GM19467 (cell line): ENCODE data around the gene IGLON5.

ENCODE experiments used
- ATAC-seq: cut with Tn5 transposase; IDR thresholded peaks from one replicate; pipeline ENCODE4 v1.9.1; 2021; ENCODE audit warnings: mild to moderate bottlenecking, moderate library complexity; ENCODE audit not compliant: unreplicated experiment

Gene IGLON5

GRCh38 chr19:51317376-51317775, 5.9 kb downstream of the IGLON5 start:
- no peak for ATAC-seq

- no peak for ATAC-seq
Observed at GRCh38 chr19:51317968-51318367, 6.5 kb downstream of the IGLON5 start.

- ATAC-seq: no peak
Observed at GRCh38 chr19:51318687-51319648, 7.5 kb downstream of the IGLON5 start.

GRCh38 chr19:51319649-51320279, 8.3 kb downstream of the IGLON5 start:
- no peak for ATAC-seq

- ATAC-seq: no peak
Observed at GRCh38 chr19:51320280-51320657, 8.8 kb downstream of the IGLON5 start.

- no peak for ATAC-seq
Observed at GRCh38 chr19:51321799-51322198, 10.4 kb downstream of the IGLON5 start.

GRCh38 chr19:51323481-51324166, 12.2 kb downstream of the IGLON5 start:
- no peak for ATAC-seq

- ATAC-seq: no peak
Observed at GRCh38 chr19:51324167-51324481, 12.7 kb downstream of the IGLON5 start.

GRCh38 chr19:51325161-51325976, 13.9 kb downstream of the IGLON5 start:
- ATAC-seq: no peak

- ATAC-seq: no peak
Observed at GRCh38 chr19:51326216-51327065, 15.0 kb downstream of the IGLON5 start.

- ATAC-seq: no peak
Observed at GRCh38 chr19:51327066-51328001, 15.9 kb downstream of the IGLON5 start.

GRCh38 chr19:51329411-51329810, 18.0 kb downstream of the IGLON5 start:
- no peak for ATAC-seq

- no peak for ATAC-seq
Observed at GRCh38 chr19:51330366-51330765, 18.9 kb downstream of the IGLON5 start.

GRCh38 chr19:51331193-51331592, 19.7 kb downstream of the IGLON5 start:
- ATAC-seq: no peak

GRCh38 chr19:51331716-51332115, 20.3 kb downstream of the IGLON5 start:
- no peak for ATAC-seq

GRCh38 chr19:51333836-51334460, 22.5 kb downstream of the IGLON5 start:
- no peak for ATAC-seq

GRCh38 chr19:51337141-51337860, 25.9 kb downstream of the IGLON5 start:
- ATAC-seq: no peak
